Measurements from ENCODE around the gene CEBPA.

CEBPA gene

DNA sequence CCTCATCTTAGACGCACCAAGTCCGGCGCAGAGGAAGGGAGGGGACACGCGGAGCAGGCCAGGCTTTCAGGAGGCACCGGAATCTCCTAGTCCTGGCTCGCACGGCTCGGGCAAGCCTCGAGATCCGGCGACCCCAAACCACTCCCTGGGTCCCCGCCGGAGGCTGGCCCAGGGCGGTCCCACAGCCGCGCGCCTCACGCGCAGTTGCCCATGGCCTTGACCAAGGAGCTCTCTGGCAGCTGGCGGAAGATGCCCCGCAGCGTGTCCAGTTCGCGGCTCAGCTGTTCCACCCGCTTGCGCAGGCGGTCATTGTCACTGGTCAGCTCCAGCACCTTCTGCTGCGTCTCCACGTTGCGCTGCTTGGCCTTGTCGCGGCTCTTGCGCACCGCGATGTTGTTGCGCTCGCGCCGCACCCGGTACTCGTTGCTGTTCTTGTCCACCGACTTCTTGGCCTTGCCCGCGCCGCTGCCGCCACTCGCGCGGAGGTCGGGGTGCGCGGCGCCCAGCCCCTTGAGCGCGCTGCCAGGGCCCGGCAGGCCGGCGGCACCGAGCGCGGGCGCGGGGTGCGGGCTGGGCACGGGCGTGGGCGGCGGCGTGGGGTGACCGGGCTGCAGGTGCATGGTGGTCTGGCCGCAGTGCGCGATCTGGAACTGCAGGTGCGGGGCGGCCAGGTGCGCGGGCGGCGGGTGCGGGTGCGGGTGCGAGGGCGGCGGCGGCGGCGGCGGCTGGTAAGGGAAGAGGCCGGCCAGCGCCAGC is 1.0 kb downstream of the CEBPA start:
- no peak overlapping the region for H2AFZ ChIP-seq (ENCODE audit: low read depth, low read length, severe bottlenecking)
- H3K79me2 ChIP-seq (ENCODE audit: insufficient read depth, low read length): no peaks in the 10 kb centered on the region
- H3K36me3 ChIP-seq (ENCODE audit: low read length): no peaks in the 10 kb centered on the region
- TF ChIP-seq, protein P1, sequence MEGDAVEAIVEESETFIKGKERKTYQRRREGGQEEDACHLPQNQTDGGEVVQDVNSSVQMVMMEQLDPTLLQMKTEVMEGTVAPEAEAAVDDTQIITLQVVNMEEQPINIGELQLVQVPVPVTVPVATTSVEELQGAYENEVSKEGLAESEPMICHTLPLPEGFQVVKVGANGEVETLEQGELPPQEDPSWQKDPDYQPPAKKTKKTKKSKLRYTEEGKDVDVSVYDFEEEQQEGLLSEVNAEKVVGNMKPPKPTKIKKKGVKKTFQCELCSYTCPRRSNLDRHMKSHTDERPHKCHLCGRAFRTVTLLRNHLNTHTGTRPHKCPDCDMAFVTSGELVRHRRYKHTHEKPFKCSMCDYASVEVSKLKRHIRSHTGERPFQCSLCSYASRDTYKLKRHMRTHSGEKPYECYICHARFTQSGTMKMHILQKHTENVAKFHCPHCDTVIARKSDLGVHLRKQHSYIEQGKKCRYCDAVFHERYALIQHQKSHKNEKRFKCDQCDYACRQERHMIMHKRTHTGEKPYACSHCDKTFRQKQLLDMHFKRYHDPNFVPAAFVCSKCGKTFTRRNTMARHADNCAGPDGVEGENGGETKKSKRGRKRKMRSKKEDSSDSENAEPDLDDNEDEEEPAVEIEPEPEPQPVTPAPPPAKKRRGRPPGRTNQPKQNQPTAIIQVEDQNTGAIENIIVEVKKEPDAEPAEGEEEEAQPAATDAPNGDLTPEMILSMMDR (IDR thresholded peaks at IDR 0.05; ENCODE audit: insufficient read depth, low read length, poor library complexity, severe bottlenecking): no peak
- no peak for TF ChIP-seq EZH2phosphoT487 (conservative IDR thresholded peaks at IDR 0.05; ENCODE audit: low read length)
- H3K9ac ChIP-seq (ENCODE audit: low read length): no peak overlapping the region
- no peak overlapping the region for H3K27ac ChIP-seq (ENCODE audit: low read depth, low read length)
- H4K20me1 ChIP-seq (ENCODE audit: low read depth, low read length): no peaks in the 10 kb centered on the region
- H3K9me2 ChIP-seq (replicated peaks; ENCODE audit: insufficient read depth, low read length): no peaks in the 10 kb centered on the region
- H3K4me3 ChIP-seq (ENCODE audit: insufficient read depth, low read length, poor library complexity, severe bottlenecking): no peak overlapping the region
- H3K4me2 ChIP-seq (ENCODE audit: low read depth, low read length, poor library complexity, severe bottlenecking): no peak overlapping the region
- no peaks in the 10 kb centered on the region for H3K9me3 ChIP-seq (ENCODE audit: insufficient read depth, low read length)
- no peaks in the 10 kb centered on the region for H3K27me3 ChIP-seq (ENCODE audit: low read length)
- H3F3A ChIP-seq (ENCODE audit: insufficient read depth): no peaks in the 10 kb centered on the region

DNA sequence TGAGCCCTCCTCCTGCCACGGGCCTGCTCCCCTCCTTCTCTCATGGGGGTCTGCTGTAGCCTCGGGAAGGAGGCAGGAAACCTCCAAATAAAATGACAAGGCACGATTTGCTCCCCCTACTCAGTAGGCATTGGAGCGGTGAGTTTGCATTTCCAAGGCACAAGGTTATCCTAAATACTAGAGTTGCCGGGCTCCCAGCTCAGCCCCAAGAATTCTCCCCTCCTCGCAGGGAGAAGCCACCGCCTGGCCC is 1.5 kb downstream of the CEBPA start:
- Histone ChIP-seq H3K36me3 (ENCODE audit: low read length) (no peaks in the 10 kb centered on the region), H3K9me3 (ENCODE audit: insufficient read depth, low read length) (no peaks in the 10 kb centered on the region), H3K4me2 (ENCODE audit: low read depth, low read length, poor library complexity, severe bottlenecking) (no peak overlapping the region), H3K79me2 (ENCODE audit: insufficient read depth, low read length) (no peaks in the 10 kb centered on the region), H3F3A (ENCODE audit: insufficient read depth) (no peaks in the 10 kb centered on the region), H3K27me3 (ENCODE audit: low read length) (no peaks in the 10 kb centered on the region), H2AFZ (ENCODE audit: low read depth, low read length, severe bottlenecking) (no peak overlapping the region), H3K9me2 (replicated peaks; ENCODE audit: insufficient read depth, low read length) (no peaks in the 10 kb centered on the region), H4K20me1 (ENCODE audit: low read depth, low read length) (no peaks in the 10 kb centered on the region), H3K4me3 (ENCODE audit: insufficient read depth, low read length, poor library complexity, severe bottlenecking) (no peak overlapping the region), H3K9ac (ENCODE audit: low read length) (no peak overlapping the region), H3K27ac (ENCODE audit: low read depth, low read length) (no peak overlapping the region)
- no peak for TF ChIP-seq EZH2phosphoT487 (conservative IDR thresholded peaks at IDR 0.05; ENCODE audit: low read length)
- TF ChIP-seq, protein P1 (IDR thresholded peaks at IDR 0.05; ENCODE audit: insufficient read depth, low read length, poor library complexity, severe bottlenecking): no peak

GRCh38 chr19:33300009-33300893 is 2.1 kb downstream of the CEBPA start:
- Histone ChIP-seq H3K27ac (ENCODE audit: low read depth, low read length) (no peak overlapping the region), H3K4me3 (ENCODE audit: insufficient read depth, low read length, poor library complexity, severe bottlenecking) (no peak overlapping the region), H4K20me1 (ENCODE audit: low read depth, low read length) (no peaks in the 10 kb centered on the region), H3K4me2 (ENCODE audit: low read depth, low read length, poor library complexity, severe bottlenecking) (no peak overlapping the region), H3K79me2 (ENCODE audit: insufficient read depth, low read length) (no peaks in the 10 kb centered on the region), H3K9ac (ENCODE audit: low read length) (no peak overlapping the region), H3K9me2 (replicated peaks; ENCODE audit: insufficient read depth, low read length) (no peaks in the 10 kb centered on the region), H3K27me3 (ENCODE audit: low read length) (no peaks in the 10 kb centered on the region), H2AFZ (ENCODE audit: low read depth, low read length, severe bottlenecking) (no peak overlapping the region), H3F3A (ENCODE audit: insufficient read depth) (no peaks in the 10 kb centered on the region), H3K36me3 (ENCODE audit: low read length) (no peaks in the 10 kb centered on the region), H3K9me3 (ENCODE audit: insufficient read depth, low read length) (no peaks in the 10 kb centered on the region)
- no peak for TF ChIP-seq EZH2phosphoT487 (conservative IDR thresholded peaks at IDR 0.05; ENCODE audit: low read length)
- TF ChIP-seq, protein P1 (IDR thresholded peaks at IDR 0.05; ENCODE audit: insufficient read depth, low read length, poor library complexity, severe bottlenecking): no peak

Data from SU-DHL-6 (cell line).